ENCODE data around the gene EHMT1.

Gene EHMT1

GRCh38 chr9:137838576-137838975, 219.8 kb downstream of the EHMT1 start:
- in situ Hi-C loops (cut with HindIII; ENCODE audit: low sequenced_read_pairs): no loop called here
- H3K4me3 ChIP-seq (ENCODE audit: low read depth, low read length): no peak overlapping the region
- TF ChIP-seq CTCF (IDR thresholded peaks at IDR 0.05; ENCODE audit: low read depth, low read length, missing control alignments): no peak
- no peak for DNase-seq (ENCODE audit: low read depth)

- no peak overlapping the region for H3K4me3 ChIP-seq (ENCODE audit: low read depth, low read length)
- in situ Hi-C loops (cut with HindIII; ENCODE audit: low sequenced_read_pairs): no loop called here
- no peak for TF ChIP-seq CTCF (IDR thresholded peaks at IDR 0.05; ENCODE audit: low read depth, low read length, missing control alignments)
- DNase-seq (ENCODE audit: low read depth): no peak
Measured at GRCh38 chr9:137843355-137843754, 224.6 kb downstream of the EHMT1 start.

- DNase-seq (ENCODE audit: low read depth): no peak
- no peak overlapping the region for H3K4me3 ChIP-seq (ENCODE audit: low read depth, low read length)
- in situ Hi-C loops (cut with HindIII; ENCODE audit: low sequenced_read_pairs): no loop called here
- no peak for TF ChIP-seq CTCF (IDR thresholded peaks at IDR 0.05; ENCODE audit: low read depth, low read length, missing control alignments)
Measured at GRCh38 chr9:137851516-137852267, 232.9 kb downstream of the EHMT1 start.

GRCh38 chr9:137853392-137853995, 234.7 kb downstream of the EHMT1 start:
- in situ Hi-C loops (cut with HindIII; ENCODE audit: low sequenced_read_pairs): no loop called here
- no peak for DNase-seq (ENCODE audit: low read depth)
- TF ChIP-seq CTCF (IDR thresholded peaks at IDR 0.05; ENCODE audit: low read depth, low read length, missing control alignments): no peak
- H3K4me3 ChIP-seq (ENCODE audit: low read depth, low read length): no peak overlapping the region

- in situ Hi-C loops (cut with HindIII; ENCODE audit: low sequenced_read_pairs): no loop called here
- H3K4me3 ChIP-seq (ENCODE audit: low read depth, low read length): no peak overlapping the region
- DNase-seq (ENCODE audit: low read depth): no peak
- no peak for TF ChIP-seq CTCF (IDR thresholded peaks at IDR 0.05; ENCODE audit: low read depth, low read length, missing control alignments)
Measured at GRCh38 chr9:137860361-137860760, 241.6 kb downstream of the EHMT1 start.

GRCh38 chr9:137865581-137866145, 246.9 kb downstream of the EHMT1 start:
- no peak for DNase-seq (ENCODE audit: low read depth)
- TF ChIP-seq CTCF (IDR thresholded peaks at IDR 0.05; ENCODE audit: low read depth, low read length, missing control alignments): no peak
- no peak overlapping the region for H3K4me3 ChIP-seq (ENCODE audit: low read depth, low read length)
- in situ Hi-C loops (cut with HindIII; ENCODE audit: low sequenced_read_pairs): no loop called here

Measured in astrocyte of the cerebellum (primary cell).